ENCODE measurements around the gene GRM2. TPM values are rescaled to one million over a fixed set of nuclear protein-coding genes. Genes with fewer than 3 reads are reported as not detected.

GRM2 gene
- total and polyA plus RNA-seq, 2 of the 8 experiments (the other 6 are each of a cell fraction or from before 2014, with no cell fraction given) = 3.9 to 10.5 TPM

DNA sequence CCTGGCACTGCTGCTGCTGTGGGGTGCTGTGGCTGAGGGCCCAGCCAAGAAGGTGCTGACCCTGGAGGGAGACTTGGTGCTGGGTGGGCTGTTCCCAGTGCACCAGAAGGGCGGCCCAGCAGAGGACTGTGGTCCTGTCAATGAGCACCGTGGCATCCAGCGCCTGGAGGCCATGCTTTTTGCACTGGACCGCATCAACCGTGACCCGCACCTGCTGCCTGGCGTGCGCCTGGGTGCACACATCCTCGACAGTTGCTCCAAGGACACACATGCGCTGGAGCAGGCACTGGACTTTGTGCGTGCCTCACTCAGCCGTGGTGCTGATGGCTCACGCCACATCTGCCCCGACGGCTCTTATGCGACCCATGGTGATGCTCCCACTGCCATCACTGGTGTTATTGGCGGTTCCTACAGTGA, 2.1 kb downstream of the GRM2 start:
- Histone ChIP-seq H2BK15ac (ENCODE audit: low read length) (no peak overlapping the region), H3K23me2 (ENCODE audit: low read depth, low read length) (peaks cover 11% of the 10 kb centered on the region; the same call in 1 of the 2 replicates), H3K79me1 (ENCODE audit: low read depth, low read length) (no peaks in the 10 kb centered on the region), H3K9me3 (ENCODE audit: insufficient read depth in 2 of 2, low read depth in 1 of 2, low read length in 1 of 2) (no peaks in the 10 kb centered on the region), H4K8ac (ENCODE audit: extremely low read depth, insufficient read depth, low read length) (no peak overlapping the region; the same call in 1 of the 2 replicates), H3K4ac (replicated peaks; ENCODE audit: insufficient read length, low read depth, low read length) (no peak overlapping the region), H2BK20ac (ENCODE audit: low read length) (no peak overlapping the region), H4K5ac (ENCODE audit: insufficient read length, low read depth, low read length) (no peak overlapping the region), H2BK12ac (ENCODE audit: low read depth, low read length) (no peak overlapping the region), H3K4me1 (replicated peaks in 1 of 4; ENCODE audit: control insufficient read depth in 3 of 4, insufficient read depth in 4 of 4, low read length in 3 of 4) (peaks cover 0 to 19% (median 8%) of the 10 kb centered on the region in 4 experiments; a peak in 5 of 7 replicates), H3K4me3 (ENCODE audit: extremely low read depth in 1 of 4, insufficient read depth in 2 of 4, low read depth in 3 of 4, low read length in 4 of 4) (no peak overlapping the region), H3K18ac (ENCODE audit: extremely low read depth, low read length) (no peak overlapping the region), H3K23ac (ENCODE audit: insufficient read length) (no peak overlapping the region), H3K56ac (replicated peaks; ENCODE audit: insufficient read length, low read depth, low read length) (no peak overlapping the region), H2AK5ac (ENCODE audit: low read depth, low read length) (no peak overlapping the region), H3K27me3 (replicated peaks in 1 of 4; ENCODE audit: control insufficient read depth in 3 of 4, extremely low read depth in 1 of 4, insufficient read depth in 3 of 4, low read length in 3 of 4) (peaks cover 13 to 24% (median 23%) of the 10 kb centered on the region in 4 experiments; a peak in 6 of 7 replicates), H2AFZ (ENCODE audit: low read length) (no peak overlapping the region), H3K4me2 (ENCODE audit: insufficient read depth in 1 of 2, low read depth in 2 of 2, low read length in 2 of 2) (no peak overlapping the region), H3K9ac (replicated peaks in 1 of 4; ENCODE audit: extremely low read depth in 1 of 4, low read depth in 3 of 4, low read length in 3 of 4) (no peak overlapping the region), H4K20me1 (replicated peaks in 1 of 2; ENCODE audit: control insufficient read depth in 1 of 2, insufficient read depth in 2 of 2, low read length in 2 of 2) (peaks cover 4 to 25% of the 10 kb centered on the region in 2 experiments), H3K14ac (ENCODE audit: insufficient read length) (no peak overlapping the region), H2BK120ac (replicated peaks; ENCODE audit: low read depth, low read length) (no peak overlapping the region), H3K27ac (ENCODE audit: low read depth, low read length) (no peak overlapping the region), H3K36me3 (ENCODE audit: control insufficient read depth in 2 of 4, insufficient read depth in 4 of 4, low read length in 3 of 4) (no peaks in the 10 kb centered on the region), H2BK5ac (ENCODE audit: low read depth, low read length) (no peak overlapping the region), H4K91ac (replicated peaks; ENCODE audit: insufficient read length, low read length) (no peak overlapping the region), H3K79me2 (ENCODE audit: control insufficient read depth in 1 of 2, insufficient read depth in 2 of 2, low read length in 2 of 2) (no peaks in the 10 kb centered on the region)
- TF ChIP-seq EZH2 (IDR thresholded peaks at IDR 0.05; ENCODE audit: low read depth, low read length, severe bottlenecking) (no peak), GABPA (IDR thresholded peaks at IDR 0.05; ENCODE audit: borderline replicate concordance, insufficient read depth, low read length) (no peak), SP4 (IDR thresholded peaks at IDR 0.05; ENCODE audit: low read length) (no peak), RBBP5 (IDR thresholded peaks at IDR 0.05; ENCODE audit: borderline replicate concordance, low read depth, low read length) (no peak), MAFK (IDR thresholded peaks at IDR 0.05; ENCODE audit: low read depth, low read length) (no peak), POLR2A (IDR thresholded peaks at IDR 0.05; ENCODE audit: control extremely low read depth in 1 of 2, low read depth in 2 of 2, low read length in 2 of 2) (no peak), SRF (IDR thresholded peaks at IDR 0.05; ENCODE audit: low read depth, low read length) (no peak), ZNF274 (IDR thresholded peaks at IDR 0.05; ENCODE audit: borderline replicate concordance, extremely low read depth, low read length) (no peak), PHF8 (conservative IDR thresholded peaks at IDR 0.05; ENCODE audit: low read depth, low read length) (no peak), YY1 (IDR thresholded peaks at IDR 0.05; ENCODE audit: low read depth, low read length) (no peak)
- TF ChIP-seq, protein P1, sequence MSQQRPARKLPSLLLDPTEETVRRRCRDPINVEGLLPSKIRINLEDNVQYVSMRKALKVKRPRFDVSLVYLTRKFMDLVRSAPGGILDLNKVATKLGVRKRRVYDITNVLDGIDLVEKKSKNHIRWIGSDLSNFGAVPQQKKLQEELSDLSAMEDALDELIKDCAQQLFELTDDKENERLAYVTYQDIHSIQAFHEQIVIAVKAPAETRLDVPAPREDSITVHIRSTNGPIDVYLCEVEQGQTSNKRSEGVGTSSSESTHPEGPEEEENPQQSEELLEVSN (IDR thresholded peaks at IDR 0.05) = no peak
- TF ChIP-seq, protein P2, sequence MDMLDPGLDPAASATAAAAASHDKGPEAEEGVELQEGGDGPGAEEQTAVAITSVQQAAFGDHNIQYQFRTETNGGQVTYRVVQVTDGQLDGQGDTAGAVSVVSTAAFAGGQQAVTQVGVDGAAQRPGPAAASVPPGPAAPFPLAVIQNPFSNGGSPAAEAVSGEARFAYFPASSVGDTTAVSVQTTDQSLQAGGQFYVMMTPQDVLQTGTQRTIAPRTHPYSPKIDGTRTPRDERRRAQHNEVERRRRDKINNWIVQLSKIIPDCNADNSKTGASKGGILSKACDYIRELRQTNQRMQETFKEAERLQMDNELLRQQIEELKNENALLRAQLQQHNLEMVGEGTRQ (IDR thresholded peaks at IDR 0.05; ENCODE audit: low read length) = no peak
- 96% methylated on average over 14 of the region's 17 CpGs; no CpG with 5 or more reads in 1 of the 2 experiments for WGBS, 2 experiments (ENCODE audit: extremely low coverage in 1 of 2, insufficient coverage in 1 of 2, insufficient read length in 1 of 2, insufficient replicate concordance in 2 of 2, low coverage in 1 of 2, low lambda C conversion rate in 2 of 2, missing lambda C conversion rate in 1 of 2)
- ChIA-PET POLR2A (ENCODE audit: partially characterized antibody) (interaction anchor here (0.6 to 0.7 kb wide), 2 partner anchors 32 to 210 kb away, joined by 3 read pairs; partner anchors contain the start of gene DCAF1), CTCF (ENCODE audit: partially characterized antibody) (interaction anchor here (1.1 to 5.1 kb wide), 4 partner anchors 10 to 111 kb away, joined by 4 to 43 read pairs (median 9); no protein-coding TSS in a partner anchor)
- no peak for FAIRE-seq
- no peak for DNase-seq (ENCODE audit: low read depth in 1 of 2, low spot score in 2 of 2)

Data from H1 (cell line).